Occipital lobe (tissue), 2 donors: ENCODE measurements around the gene OR4C12. TPM values are rescaled to one million over a fixed set of nuclear protein-coding genes. Genes with fewer than 3 reads are reported as not detected.
"Not testable (repeated sequence)": the region's sequence is repeated elsewhere in the genome, so short reads cannot be mapped to it uniquely, and the experiment has no call there.

Experiments
- DNase-seq: peaks from one replicate; lab custom pipeline; 2025; lab: John Stamatoyannopoulos, UW
- total RNA-seq: library from RNA; depleted of rRNA; stranded (reverse); fragments of >200 nt; gene quantifications from one replicate; pipeline ENCODE4 v1.2.3, GENCODE V29; 2014

The OR4C12 gene
- total RNA-seq, result not detected

DNA sequence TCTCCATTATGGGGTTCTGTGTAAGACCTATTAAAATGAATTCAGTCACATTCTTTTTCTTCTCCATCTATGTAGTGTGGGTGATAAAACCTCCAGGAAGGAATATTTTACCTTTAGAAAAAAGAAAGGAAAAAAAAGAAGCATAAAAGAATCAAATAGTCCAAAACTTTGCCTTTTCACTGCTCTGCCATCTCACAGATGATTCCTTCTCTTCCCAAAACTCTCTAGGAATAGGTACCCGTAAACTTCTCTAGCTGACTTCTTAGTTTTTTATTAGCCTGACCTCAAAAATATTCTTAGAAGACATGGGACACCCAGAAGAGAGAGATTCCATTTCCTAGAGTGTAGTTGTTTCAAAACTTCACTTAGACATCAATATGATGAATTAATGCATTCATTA lies at the start of gene OR4C12:
Gene OR4C12, minus strand, starts transcription at position 101 of the 400 bp plus-strand sequence. Its CDS starts 34 bp downstream, at position 67.
- not testable (repeated sequence) for DNase-seq

DNA sequence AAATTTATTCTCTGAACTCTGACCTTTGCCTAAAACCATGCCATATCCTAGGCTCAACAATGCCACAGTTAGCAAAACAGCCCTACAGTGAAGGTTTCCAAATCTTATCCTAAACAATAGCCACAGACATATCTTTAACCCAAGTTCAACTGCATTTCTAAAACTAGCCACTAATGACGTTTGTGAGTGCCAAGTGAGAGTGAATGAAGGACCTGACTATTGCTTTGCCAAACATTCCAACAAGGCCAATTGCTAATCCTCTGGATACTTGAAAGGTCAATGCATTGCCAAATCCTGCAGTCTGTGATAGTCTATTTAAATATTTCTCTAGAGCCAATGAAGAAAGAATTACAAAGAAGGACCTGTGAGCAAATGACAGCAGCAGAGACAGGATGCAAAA lies 47.9 kb upstream of the OR4C12 start:
- DNase-seq, result no peak

DNA sequence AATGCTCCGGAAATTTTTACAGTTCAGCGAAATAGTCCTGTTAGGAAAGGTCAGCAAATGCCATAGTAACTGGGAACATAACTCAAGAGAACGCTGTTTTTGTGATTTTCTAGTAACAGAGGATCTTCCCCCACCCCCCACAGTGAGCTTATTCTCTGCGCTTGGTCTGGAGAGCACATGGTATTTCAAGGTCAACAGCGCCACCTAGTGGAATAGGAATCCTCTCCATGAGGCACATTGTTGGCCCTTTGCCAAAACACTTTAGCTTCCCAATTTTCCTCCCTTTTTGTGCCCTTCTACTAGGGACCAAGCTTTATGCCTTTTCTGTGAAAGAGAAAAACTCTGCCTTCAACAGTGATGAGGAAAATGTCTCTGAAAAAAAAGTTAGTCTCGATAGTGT lies 13.2 kb upstream of the OR4C12 start:
- DNase-seq, result peak; percentile 4

DNA sequence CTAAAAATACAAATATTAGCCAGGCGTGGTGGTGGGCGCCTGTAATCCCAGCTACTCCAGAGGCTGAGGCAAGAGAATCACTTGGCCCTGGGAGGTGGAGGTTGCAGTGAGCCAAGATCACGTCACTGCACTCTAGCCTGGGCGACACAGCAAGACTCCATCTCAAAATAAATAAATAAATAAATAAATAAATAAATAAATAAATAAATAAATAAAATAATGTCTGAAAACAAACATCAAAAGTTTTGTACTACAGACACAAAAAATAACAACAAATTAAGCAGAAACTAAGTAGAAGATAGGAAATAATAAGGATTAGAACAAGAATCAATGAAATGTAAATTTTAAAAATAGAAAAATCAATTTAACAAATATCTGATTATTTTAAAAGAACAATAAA lies 8.9 kb downstream of the OR4C12 start:
- DNase-seq, result not testable (repeated sequence)

DNA sequence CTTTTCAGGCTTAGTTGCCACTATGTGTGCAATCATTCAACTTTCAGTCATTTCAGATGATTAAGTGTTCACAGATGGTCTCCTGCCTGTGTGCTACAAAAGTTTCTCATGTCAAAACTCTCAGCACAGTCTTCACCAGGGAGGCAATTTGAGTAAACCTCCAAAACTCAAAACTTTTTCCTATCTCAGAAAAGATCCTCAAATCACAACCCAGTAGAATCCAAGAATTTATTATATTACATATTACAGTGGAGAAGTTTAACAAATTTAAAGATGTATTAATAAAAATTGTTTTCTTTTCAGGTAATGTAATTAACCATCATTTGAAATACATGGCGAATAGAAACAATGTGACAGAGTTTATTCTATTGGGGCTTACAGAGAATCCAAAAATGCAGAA lies 30.2 kb downstream of the OR4C12 start, which contains the start of gene OR4C13:
Gene OR4C13, plus strand, starts transcription at position 301 of the 400 bp plus-strand sequence. Its CDS starts 32 bp downstream, at position 333.
- no peak for DNase-seq

DNA sequence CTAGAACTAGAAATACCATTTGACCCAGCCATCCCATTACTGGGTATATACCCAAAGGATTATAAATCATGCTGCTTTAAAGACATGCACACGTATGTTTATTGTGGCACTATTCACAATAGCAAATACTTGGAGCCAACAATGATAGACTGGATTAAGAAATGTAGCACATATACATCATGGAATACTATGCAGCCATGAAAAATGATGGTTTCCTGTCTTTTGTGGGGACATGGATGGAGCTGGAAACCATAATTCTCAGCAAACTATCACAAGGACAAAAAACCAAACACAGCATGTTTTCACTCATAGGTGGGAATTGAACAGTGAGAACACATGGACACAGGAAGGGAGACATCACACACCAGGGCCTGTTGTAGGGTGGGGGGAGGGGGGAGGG lies 33.6 kb downstream of the OR4C12 start:
- not testable (repeated sequence) for DNase-seq

Other genes with a start within 250 kb of the OR4C12 start
- gene OR4C13, start 30.1 kb downstream of the OR4C12 start, total RNA-seq, result not detected
- gene OR4C45, start 50.3 kb upstream of the OR4C12 start, total RNA-seq, result not detected